Transverse colon (tissue), 4 donors: ENCODE results near the gene TXNDC11.

Experiments used
- CTCF ChIP-seq, 5 experiments: fragments of 200-600 bp in 3 of 5; fragments of 450-650 bp in 2 of 5; sonication (generic) in 3 of 5; IDR thresholded peaks; 1 replicate in 2 of 5; 2 replicates in 3 of 5; pipeline ENCODE4 v1.5.1; 2016 to 2017; ENCODE audit warnings: antibody characterized with exemption in 5 of 5, inconsistent platforms in 3 of 5, mild to moderate bottlenecking in 2 of 5, moderate library complexity in 1 of 5
- POLR2A ChIP-seq: fragments of 450-650 bp; IDR thresholded peaks from one replicate; pipeline ENCODE4 v1.6.1; 2016; ENCODE audit warnings: antibody characterized with exemption, mild to moderate bottlenecking, moderate library complexity
- POLR2AphosphoS5 ChIP-seq, 3 donors: sonication (generic); formaldehyde crosslinking; IDR thresholded peaks; one replicate each; pipeline ENCODE4 v1.6.1; 2016; ENCODE audit warnings: antibody characterized with exemption in 3 of 3

DNA sequence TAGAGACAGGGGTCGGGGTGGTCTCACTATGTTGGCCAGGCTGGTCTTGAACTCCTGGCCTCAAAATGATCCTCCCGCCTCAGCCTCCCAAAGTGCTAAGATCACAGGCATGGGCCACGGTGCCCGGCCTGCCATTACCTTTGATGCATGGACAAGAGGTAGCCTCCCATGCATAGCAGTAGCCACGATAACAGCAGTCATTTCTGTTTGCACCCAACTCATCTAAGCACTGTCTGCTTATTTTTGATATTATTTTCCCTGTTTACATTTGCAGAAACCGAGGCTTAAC lies 111.9 kb downstream of the TXNDC11 start:
- TF ChIP-seq CTCF (IDR thresholded peaks at IDR 0.05): no peak
- TF ChIP-seq POLR2A: no peak
- TF ChIP-seq POLR2AphosphoS5 (IDR thresholded peaks at IDR 0.05): no peak
